SK-N-SH (cell line): ENCODE data around the gene CD5L.

Experiments used
- EZH2phosphoT487 ChIP-seq: fragments of 200-600 bp; sonication (generic); IDR thresholded peaks from 2 replicates; pipeline ENCODE4 v1.6.1; 2017; ENCODE audit warnings: low read depth, mixed run types, mild to moderate bottlenecking, antibody characterized with exemption, moderate library complexity, borderline replicate concordance
- PBX3 ChIP-seq: IDR thresholded peaks from 2 replicates; pipeline ENCODE4; 2012
- RAD21 ChIP-seq: IDR thresholded peaks from 2 replicates; pipeline ENCODE4 v1.6.1; 2012; ENCODE audit warnings: mild to moderate bottlenecking, low read length
- RFX5 ChIP-seq: IDR thresholded peaks from 2 replicates; pipeline ENCODE4 v1.6.1; 2012; ENCODE audit warnings: mild to moderate bottlenecking, improper control_type of control experiment, low read length
- TF ChIP-seq, protein P1 (sequence below): fragments of 200-600 bp; sonication (generic); IDR thresholded peaks from 2 replicates; pipeline ENCODE4 v1.6.1; 2017; ENCODE audit warnings: antibody characterized with exemption, mild to moderate bottlenecking, moderate library complexity

DNA sequence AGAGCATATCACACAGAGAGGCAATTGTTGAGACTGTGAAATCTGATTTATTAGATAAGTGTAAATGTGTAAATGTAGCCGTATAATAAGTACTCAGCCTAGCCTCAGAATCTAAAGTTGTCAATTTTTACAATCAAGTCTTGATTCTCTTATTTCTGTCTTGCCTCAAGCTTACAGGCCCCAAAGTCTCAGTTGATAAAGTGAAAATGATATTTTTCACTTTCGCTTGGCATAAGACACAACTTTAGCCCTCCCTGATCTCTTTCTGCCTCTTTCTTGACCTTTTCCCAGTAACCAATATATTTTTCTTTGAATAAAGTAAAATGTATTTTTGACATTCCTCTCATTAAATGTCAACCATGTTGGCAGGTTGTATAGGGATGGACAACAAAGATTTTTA is 10.7 kb downstream of the CD5L start:
- TF ChIP-seq EZH2phosphoT487 (no peak), PBX3 (no peak), RAD21 (no peak), RFX5 (no peak)
- TF ChIP-seq, protein P1, sequence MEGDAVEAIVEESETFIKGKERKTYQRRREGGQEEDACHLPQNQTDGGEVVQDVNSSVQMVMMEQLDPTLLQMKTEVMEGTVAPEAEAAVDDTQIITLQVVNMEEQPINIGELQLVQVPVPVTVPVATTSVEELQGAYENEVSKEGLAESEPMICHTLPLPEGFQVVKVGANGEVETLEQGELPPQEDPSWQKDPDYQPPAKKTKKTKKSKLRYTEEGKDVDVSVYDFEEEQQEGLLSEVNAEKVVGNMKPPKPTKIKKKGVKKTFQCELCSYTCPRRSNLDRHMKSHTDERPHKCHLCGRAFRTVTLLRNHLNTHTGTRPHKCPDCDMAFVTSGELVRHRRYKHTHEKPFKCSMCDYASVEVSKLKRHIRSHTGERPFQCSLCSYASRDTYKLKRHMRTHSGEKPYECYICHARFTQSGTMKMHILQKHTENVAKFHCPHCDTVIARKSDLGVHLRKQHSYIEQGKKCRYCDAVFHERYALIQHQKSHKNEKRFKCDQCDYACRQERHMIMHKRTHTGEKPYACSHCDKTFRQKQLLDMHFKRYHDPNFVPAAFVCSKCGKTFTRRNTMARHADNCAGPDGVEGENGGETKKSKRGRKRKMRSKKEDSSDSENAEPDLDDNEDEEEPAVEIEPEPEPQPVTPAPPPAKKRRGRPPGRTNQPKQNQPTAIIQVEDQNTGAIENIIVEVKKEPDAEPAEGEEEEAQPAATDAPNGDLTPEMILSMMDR = no peak
